Vagina (tissue), 2 donors: Measurements from ENCODE around the gene ZNF184. TPM values are rescaled to one million over a fixed set of nuclear protein-coding genes. Genes with fewer than 3 reads are reported as not detected.

Experiments used
- DNase-seq, 2 donors: peaks; one replicate each; pipeline ENCODE4 v3.0.0-alpha.2; 2017; ENCODE audit errors: extremely low spot score in 2 of 2
- H3K27ac ChIP-seq: fragments of 200-600 bp; sonication (generic); one replicate; pipeline ENCODE4 v1.5.1; 2019
- H3K27me3 ChIP-seq: fragments of 200-600 bp; sonication (generic); one replicate; pipeline ENCODE4 v1.5.1; 2019
- H3K36me3 ChIP-seq, 2 donors: fragments of 200-600 bp; sonication (generic); one replicate each; pipeline ENCODE4 v1.5.1; 2017 to 2019
- H3K4me1 ChIP-seq: fragments of 200-600 bp; sonication (generic); one replicate; pipeline ENCODE4 v1.5.1; 2019
- H3K4me3 ChIP-seq, 2 donors: fragments of 200-600 bp; sonication (generic); 1 replicate in 1 of 2; 2 replicates in 1 of 2; pipeline ENCODE4 v1.5.1; 2016 to 2019
- H3K9me3 ChIP-seq: fragments of 200-600 bp; sonication (generic); one replicate; pipeline ENCODE4 v1.5.1; 2019
- POLR2A ChIP-seq, 2 donors: fragments of 450-650 bp; IDR thresholded peaks; one replicate each; pipeline ENCODE4 v1.6.1; 2017; ENCODE audit warnings: antibody characterized with exemption in 2 of 2, mild to moderate bottlenecking in 2 of 2, moderate library complexity in 2 of 2
- POLR2AphosphoS5 ChIP-seq, 2 donors: sonication (generic); formaldehyde crosslinking; IDR thresholded peaks; one replicate each; pipeline ENCODE4 v1.9.0; 2017; ENCODE audit warnings: antibody characterized with exemption in 2 of 2, mild to moderate bottlenecking in 2 of 2, low read depth in 1 of 2; ENCODE audit not compliant: insufficient read depth in 1 of 2
- intact Hi-C: fragments of 100-400 bp; cut with DNase I; formaldehyde crosslinking; loops from one replicate; pipeline ENCODE4 v1.15.1; 2023
- small RNA-seq: library from RNA; depleted of rRNA; stranded (forward); fragments of <200 nt; gene quantifications from one replicate; pipeline ENCODE3, GENCODE V24; 2016
- total RNA-seq: library from RNA; depleted of rRNA; stranded (reverse); fragments of >200 nt; gene quantifications from one replicate; pipeline ENCODE4 v1.2.3, GENCODE V29; 2016
- TF ChIP-seq, protein P1 (sequence below), 3 experiments: fragments of 450-650 bp in 2 of 3; fragments of 200-600 bp in 1 of 3; sonication (generic) in 1 of 3; IDR thresholded peaks; one replicate each; pipeline ENCODE4 v1.5.1; 2017 to 2019; ENCODE audit warnings: antibody characterized with exemption in 3 of 3, mild to moderate bottlenecking in 2 of 3, moderate library complexity in 2 of 3

Gene ZNF184
- total RNA-seq, 1 donor from 2014 or later: 4.4 TPM

DNA sequence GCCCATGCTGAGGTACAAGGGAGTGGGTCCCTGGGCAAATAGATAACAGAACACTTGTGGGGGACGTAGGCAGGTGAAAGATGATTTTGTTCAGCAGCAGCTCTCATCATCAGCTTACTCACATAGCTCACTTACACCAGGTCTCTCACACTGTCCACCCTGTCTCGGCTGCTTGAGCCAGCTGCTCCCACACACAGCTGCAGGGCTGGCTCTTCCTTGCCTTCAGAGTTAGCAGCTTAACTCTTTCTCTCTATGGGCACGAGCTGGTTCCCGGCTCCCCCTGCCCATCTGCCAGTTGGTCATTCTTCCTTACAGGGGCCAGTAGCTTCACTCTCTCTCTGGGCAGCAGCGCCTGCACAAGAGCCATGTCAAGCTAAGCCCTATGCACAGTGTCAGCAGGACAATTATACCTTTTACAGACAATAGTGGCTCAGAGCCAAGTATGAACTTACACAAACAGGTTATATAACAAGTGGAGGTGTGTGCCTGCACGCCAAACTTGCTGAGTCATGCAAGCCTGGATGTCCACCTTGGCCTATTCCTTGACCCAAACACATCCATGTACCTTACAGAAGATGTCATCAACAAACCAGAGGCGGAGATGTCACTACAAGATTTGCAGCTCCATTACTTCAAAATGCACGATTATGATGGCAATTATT, 65.6 kb downstream of the ZNF184 start:
- TF ChIP-seq, protein P1, sequence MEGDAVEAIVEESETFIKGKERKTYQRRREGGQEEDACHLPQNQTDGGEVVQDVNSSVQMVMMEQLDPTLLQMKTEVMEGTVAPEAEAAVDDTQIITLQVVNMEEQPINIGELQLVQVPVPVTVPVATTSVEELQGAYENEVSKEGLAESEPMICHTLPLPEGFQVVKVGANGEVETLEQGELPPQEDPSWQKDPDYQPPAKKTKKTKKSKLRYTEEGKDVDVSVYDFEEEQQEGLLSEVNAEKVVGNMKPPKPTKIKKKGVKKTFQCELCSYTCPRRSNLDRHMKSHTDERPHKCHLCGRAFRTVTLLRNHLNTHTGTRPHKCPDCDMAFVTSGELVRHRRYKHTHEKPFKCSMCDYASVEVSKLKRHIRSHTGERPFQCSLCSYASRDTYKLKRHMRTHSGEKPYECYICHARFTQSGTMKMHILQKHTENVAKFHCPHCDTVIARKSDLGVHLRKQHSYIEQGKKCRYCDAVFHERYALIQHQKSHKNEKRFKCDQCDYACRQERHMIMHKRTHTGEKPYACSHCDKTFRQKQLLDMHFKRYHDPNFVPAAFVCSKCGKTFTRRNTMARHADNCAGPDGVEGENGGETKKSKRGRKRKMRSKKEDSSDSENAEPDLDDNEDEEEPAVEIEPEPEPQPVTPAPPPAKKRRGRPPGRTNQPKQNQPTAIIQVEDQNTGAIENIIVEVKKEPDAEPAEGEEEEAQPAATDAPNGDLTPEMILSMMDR (IDR thresholded peaks at IDR 0.05): no peak
- TF ChIP-seq POLR2A (IDR thresholded peaks at IDR 0.05) (no peak), POLR2AphosphoS5 (IDR thresholded peaks at IDR 0.05; ENCODE audit: insufficient read depth in 1 of 2, low read depth in 1 of 2) (no peak)
- intact Hi-C loops: no loop called here

DNA sequence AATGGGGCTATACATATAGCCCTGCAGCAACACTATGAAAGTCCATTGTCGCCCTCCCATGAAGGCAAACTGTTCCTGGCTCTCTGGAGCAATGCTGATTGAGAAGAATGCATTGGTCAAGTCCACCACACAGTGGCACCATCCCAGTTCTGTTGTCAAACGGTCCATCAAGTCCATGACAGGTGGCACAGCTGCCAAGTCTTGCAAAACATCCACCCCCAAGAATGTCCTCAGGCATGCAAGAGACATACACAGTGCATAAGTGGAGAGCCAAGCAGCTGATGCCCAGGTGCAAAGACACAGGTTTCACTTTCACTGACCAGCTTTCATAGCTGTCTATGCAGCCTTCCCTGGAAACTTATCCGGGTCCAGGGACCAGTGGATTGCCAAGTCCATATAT, 66.8 kb downstream of the ZNF184 start:
- TF ChIP-seq, protein P1 (IDR thresholded peaks at IDR 0.05): no peak
- TF ChIP-seq POLR2AphosphoS5 (IDR thresholded peaks at IDR 0.05; ENCODE audit: insufficient read depth in 1 of 2, low read depth in 1 of 2) (no peak), POLR2A (IDR thresholded peaks at IDR 0.05) (no peak)
- Histone ChIP-seq H3K4me1 (no peaks in the 10 kb centered on the region), H3K27ac (no peak overlapping the region), H3K27me3 (no peaks in the 10 kb centered on the region), H3K36me3 (no peaks in the 10 kb centered on the region), H3K9me3 (peaks cover 3% of the 10 kb centered on the region), H3K4me3 (no peak overlapping the region)
- intact Hi-C loops: no loop called here
- no peak for DNase-seq

More for the DNA sequence above, 65.6 kb downstream of the ZNF184 start:
- Histone ChIP-seq H3K4me3 (no peak overlapping the region), H3K4me1 (no peaks in the 10 kb centered on the region), H3K27ac (no peak overlapping the region), H3K9me3 (no peaks in the 10 kb centered on the region), H3K27me3 (no peaks in the 10 kb centered on the region), H3K36me3 (no peaks in the 10 kb centered on the region)
- no peak for DNase-seq

DNA sequence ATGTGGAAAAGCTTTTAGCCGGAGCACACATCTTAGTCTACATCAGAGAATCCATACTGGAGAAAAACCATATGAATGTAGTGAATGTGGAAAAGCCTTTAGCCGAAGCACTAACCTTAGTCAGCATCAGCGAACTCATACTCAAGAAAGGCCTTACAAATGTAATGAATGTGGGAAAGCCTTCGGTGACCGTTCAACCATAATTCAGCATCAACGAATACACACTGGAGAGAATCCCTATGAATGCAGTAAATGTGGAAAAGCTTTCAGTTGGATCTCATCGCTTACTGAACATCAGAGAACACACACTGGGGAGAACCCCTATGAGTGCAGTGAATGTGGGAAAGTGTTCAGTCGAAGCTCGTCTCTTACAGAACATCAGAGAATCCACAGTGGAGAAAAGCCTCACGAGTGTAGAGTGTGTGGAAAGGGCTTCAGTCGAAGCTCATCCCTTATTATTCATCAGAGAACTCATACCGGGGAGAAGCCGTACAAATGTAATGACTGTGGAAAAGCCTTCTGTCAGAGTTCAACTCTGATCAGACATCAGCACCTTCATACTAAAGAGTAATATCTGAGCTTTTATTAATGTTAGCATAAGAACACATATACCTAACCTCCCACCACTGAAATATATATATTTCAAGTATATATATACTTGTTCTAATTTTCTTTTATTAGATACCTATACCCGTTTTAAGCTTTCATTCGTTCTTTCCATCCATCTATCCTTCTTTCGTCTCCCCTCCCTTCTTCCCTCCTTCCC, 71.8 kb downstream of the ZNF184 start:
- no peaks in the 10 kb centered on the region for H3K27me3 ChIP-seq
- no peaks in the 10 kb centered on the region for H3K4me1 ChIP-seq
- peaks cover 0 to 11% of the 10 kb centered on the region in 2 donors for H3K36me3 ChIP-seq
- no peak overlapping the region for H3K4me3 ChIP-seq
- no peak for DNase-seq
- peaks cover 9% of the 10 kb centered on the region for H3K9me3 ChIP-seq
- intact Hi-C loops: no loop called here
- TF ChIP-seq POLR2A (IDR thresholded peaks at IDR 0.05) (no peak), POLR2AphosphoS5 (IDR thresholded peaks at IDR 0.05; ENCODE audit: insufficient read depth in 1 of 2, low read depth in 1 of 2) (no peak)
- TF ChIP-seq, protein P1 (IDR thresholded peaks at IDR 0.05): no peak
- no peak overlapping the region for H3K27ac ChIP-seq

Small RNA genes lying within 50 kb of the gene (small RNA-seq; reads per million reads assigned to genes)
- gene AL021918.1 (not detected), gene AL021918.2 (not detected), gene MCFD2P1 (not detected)

Other genes starting within 250 kb of the ZNF184 start
- 1.2 TPM for gene PRSS16, start 225.4 kb downstream of the ZNF184 start, total RNA-seq
- not detected for gene POM121L2, start 160.8 kb downstream of the ZNF184 start, total RNA-seq
- 14.2 TPM for gene ZNF391, start 84.3 kb downstream of the ZNF184 start, total RNA-seq